GM18868 (cell line): Measurements from ENCODE around the gene MAOB.
"Not testable (repeated sequence)": the region's sequence is repeated elsewhere in the genome, so short reads cannot be mapped to it uniquely, and the experiment has no call there.

Experiments used
- ATAC-seq: cut with Tn5 transposase; IDR thresholded peaks from one replicate; pipeline ENCODE4 v1.9.1; 2021; ENCODE audit warnings: mild to moderate bottlenecking, moderate library complexity; ENCODE audit not compliant: unreplicated experiment

MAOB gene

DNA sequence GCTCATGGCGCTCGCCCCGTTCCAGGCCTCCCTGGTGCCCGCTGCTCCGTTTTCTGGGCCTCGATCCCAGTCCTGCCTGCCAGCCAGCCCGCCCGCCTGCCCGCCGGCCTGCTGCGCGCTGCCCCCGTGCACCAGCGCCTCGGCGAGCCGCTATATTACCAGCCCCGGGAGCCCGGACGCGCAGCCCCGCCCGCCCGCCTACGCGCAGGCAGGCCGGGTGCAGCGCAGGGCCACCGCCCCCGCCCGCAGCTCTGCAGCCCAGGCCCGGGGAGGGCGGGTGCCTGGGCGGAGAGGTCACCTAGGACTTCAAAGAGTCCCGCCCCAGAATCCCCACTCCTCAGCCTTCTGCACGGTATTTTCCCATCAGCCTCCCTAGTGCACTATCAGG lies at the start of gene MAOB:
Gene MAOB (minus strand): TSS at position 157 of the 388 bp plus-strand sequence. CDS start 151 bp downstream, at position 6.
- no peak for ATAC-seq

DNA sequence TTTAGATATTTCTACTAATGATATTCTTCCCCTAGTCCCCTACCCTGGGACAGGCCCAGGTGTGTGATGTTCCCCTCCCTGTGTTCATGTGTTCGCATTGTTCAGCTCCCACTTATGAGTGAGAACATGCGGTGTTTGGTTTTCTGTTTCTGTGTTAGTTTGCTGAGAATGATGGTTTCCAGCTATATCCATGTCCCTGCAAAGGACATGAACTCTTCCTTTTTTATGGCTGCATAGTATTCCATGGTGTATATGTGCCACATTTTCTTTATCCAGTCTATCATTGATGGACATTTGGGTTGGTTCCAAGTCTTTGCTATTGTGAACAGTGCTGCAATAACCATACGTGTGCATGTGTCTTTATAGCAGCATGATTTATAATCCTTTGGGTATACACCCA lies 39.8 kb upstream of the MAOB start:
- ATAC-seq, result not testable (repeated sequence)

DNA sequence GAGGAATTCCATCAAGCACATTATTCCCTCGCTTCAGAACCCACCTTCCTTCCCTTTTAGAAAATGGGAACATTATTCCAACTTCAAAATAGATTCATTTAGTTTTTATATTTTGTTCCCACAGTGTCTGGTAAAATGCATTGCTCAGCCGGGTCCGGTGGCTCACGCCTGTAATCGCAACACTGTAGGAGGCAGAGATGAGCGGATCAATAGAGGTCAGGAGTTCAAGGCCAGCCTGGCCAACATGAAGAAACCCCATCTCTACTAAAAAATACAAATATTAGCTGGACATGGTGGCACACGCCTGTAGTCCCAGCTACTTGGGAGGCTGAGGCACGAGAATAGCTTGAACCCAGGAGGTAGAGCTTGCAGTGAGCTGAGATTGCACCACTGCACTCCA lies 28.5 kb upstream of the MAOB start:
- ATAC-seq, result not testable (repeated sequence)

DNA sequence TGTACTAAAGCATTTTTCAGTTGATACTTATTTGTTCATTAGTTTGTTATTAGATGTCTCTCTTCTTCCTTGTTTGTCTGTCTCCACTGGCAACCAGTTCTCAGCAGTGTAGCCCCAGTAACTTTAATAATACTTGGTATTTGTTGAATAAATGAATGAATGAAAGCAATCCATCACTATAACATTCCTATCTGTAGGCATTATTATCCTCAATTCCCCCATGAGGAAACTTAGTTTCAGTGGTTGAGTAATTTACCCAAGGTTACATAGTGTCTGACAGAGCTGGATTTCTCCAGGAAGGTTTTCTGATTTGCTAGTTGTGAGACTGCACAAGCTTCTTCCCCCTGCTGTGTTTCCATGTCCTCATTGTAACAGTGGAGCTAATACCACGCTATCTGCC lies 27.8 kb upstream of the MAOB start:
- ATAC-seq, result no peak

DNA sequence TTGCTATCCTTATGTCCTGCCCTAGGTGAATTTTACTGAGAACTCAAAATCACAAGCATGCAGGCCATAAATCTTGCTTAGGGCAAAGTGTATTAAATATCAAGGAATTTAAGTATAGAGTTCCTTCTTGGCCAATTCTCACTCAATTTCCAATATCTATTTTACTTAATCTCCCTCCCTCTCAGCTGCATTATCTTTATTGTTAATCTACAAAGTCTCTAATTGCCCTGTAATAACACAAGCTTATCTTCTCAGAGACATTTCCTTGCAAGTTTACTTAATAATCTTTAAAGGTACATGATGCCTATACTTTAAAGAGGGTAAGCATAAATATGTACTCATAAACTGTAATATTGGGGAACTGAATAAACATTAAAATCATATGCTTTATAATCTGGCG lies 26.9 kb upstream of the MAOB start:
- ATAC-seq, result no peak

DNA sequence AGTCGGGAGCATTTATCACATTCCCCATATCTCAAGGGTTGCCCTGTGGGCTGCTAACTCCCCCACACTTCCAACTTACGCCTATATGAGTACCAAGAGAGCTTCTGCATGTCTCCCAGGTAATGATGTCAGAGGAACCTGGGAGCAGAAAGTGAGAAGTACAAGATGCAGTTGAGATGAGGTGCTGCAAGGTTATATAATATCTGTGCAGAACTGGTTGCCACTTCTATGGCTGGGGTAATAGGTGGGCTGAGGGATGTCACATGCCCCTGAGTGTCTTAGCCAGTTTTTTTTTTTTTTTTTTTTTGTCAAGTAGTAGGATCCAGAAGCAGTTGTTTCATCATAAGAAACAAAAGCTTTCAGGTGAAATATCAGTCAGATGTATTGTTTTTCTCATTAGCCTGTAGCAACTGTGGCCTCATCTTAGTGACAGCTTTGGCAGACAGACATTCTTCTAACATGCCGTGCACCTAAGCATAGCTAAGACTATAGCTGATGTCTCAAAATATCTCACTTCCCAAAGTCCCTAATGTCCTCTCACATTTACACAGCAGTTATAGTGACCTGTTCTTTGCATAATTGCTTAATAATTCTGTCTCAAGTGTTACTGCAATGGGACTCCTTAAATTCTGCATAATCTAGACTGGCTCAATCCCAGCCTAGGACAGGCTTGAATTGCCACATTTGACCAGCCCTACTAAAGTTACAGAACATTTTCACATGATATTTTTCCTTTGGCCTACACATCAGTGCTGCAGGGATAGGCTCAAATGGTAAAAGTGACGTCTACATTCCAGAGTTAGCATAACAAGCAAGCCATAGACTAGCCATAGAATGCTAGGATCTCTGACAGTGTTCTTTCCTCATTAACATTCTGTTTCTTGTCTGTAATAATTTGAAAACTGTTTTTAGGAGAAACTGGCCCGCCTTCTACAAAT lies 17.9 kb upstream of the MAOB start:
- ATAC-seq, result no peak

DNA sequence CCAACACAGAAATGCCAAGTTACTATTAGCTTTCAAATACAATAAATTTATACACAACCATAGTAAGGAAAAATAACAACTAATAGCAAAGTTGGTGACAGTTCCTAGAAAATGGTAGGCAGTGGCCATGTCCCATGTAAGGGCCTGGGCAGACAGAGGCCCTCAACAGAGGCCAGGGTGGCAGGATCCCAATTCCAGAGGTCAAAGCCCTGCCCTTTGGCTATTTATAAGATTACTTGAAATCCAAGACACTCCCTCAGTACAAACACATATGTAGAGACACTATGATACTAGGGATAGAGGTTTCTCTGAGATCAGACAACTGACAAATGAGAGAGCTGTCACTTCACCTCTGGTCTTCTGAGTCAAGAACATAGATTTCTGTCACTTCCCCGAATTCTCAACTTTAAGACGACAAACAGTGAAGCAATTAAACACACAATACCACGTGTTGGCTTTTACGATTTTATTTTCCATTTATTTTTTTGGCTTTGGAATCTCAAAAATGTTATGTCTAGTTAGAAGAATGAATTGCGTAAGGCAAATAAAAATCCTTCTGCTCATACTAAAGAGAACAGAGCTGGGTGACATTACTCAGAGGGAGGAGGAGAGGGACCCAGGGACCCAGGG lies 16.3 kb upstream of the MAOB start:
- ATAC-seq, result no peak

DNA sequence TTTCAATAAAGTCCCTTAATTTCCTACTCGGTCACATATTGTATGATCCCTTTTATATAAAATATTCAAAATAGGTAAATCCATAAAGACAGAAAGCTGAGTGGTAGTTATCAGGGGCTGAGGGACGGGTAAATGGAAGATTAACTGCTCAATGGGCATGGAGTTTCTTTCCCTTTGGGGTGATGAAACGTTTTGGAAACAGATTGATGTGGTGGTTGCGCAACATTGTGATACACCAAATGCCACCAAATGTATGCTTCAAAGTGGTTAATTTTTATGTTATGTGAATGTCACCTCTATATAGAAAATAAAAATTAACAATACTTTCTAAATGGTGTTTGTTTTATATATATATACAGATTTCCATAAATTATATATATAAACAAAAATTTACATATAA lies 15.0 kb upstream of the MAOB start:
- ATAC-seq, result no peak

DNA sequence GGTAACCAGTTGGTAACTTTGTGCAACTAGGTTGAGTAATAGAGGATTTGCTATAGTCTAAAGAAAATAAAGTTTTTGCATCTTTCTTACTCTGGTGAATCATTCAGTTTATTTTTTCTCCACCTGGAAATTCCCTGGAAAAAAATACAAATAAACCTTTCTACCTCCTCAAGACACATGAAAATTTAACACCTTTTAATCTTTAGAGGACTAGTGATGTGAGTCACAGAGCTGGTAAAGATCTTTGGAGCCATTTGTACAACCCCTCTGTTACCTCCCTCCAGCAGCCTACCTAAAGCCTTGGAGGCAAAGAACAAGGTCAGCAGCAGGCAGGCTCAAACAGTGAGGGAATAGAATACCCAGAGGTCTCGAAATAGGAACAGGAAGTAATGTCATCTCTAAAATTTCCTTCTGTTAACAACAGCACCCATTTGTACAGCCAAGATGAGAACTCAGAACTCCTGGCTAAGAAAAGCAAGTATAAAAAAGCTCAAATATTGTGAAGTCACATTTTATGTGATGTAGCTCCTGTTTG lies 10.2 kb upstream of the MAOB start:
- ATAC-seq, result no peak

DNA sequence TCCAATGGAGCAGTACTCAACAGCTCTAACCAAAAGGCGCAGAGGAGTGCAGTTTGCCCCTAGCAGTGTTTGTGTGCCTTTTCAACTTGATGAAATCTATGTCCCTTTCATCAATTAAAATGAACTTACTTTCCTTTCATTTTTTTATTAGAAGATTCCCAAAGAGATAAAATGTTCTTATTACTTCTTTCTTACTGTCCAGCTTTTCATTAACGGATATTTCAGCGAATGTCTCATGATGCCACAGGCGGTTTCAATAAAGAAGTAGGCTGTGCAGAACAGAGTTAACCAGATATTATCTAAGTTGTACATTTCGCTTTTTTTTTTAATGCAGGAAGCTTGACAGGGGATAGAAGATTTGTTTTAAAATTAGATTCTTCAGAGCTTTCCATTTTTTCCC lies 3.4 kb upstream of the MAOB start:
- ATAC-seq, result no peak

DNA sequence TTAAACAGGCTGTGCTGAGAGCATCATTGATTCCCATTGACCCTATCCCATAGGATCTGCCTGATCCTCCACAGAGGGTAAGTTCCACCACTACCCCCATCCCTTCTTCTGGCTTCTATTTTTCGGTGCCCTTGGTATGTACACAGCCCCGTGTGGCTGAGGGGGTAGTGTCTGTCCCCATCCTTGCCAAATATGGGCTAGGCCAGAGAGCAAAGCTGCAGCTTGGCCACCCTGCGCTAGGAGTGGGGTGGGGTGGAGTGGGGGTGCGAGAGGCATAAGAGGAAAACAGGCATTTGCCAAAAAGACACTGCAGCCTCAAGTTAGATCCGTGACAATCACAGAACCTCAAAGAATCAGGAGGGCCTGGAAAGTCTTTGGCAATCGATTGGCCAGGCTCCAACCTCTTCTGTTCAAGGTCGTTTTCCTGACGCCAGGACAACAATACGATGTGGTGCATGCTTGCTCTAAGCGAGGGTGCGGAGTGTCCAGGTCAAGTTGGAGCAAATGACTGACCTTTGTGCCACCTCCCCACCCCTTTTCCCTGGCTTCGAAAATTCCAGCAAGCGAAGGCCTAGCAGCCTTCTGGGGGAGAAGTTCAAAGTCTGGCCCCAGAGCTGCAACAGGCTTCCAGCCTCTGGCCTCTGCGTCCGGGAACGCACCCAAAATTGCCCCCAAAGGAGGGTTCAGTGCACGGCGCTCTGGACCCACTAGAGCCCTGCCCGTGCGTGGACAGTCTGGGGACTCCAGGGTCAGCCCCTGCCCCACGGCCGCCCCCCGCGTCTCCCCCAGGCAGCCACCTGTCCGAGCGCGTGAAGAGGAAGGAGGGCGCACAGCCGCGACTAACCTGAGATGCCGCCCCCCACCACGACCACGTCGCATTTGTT lies 598 bp downstream of the MAOB start:
- ATAC-seq, result no peak

DNA sequence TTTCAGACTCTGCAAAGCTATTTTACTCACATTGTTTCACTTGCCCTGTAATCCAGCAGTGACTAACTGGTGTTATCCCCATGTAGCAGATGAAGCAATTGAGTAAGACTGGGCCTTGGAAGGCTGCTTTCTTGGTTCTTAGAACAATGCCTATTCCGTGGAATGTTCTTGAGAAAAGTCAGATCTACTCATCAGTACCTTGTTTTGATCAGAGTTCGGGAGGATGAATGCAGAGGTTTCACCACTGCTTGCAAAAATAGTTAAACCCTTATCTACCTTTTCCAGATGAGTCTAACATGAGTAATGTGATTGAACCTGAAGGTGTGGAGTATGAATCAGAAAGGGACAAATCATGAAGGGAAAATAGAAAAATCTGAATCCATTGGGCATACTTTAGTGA lies 1.8 kb downstream of the MAOB start:
- ATAC-seq, result no peak

DNA sequence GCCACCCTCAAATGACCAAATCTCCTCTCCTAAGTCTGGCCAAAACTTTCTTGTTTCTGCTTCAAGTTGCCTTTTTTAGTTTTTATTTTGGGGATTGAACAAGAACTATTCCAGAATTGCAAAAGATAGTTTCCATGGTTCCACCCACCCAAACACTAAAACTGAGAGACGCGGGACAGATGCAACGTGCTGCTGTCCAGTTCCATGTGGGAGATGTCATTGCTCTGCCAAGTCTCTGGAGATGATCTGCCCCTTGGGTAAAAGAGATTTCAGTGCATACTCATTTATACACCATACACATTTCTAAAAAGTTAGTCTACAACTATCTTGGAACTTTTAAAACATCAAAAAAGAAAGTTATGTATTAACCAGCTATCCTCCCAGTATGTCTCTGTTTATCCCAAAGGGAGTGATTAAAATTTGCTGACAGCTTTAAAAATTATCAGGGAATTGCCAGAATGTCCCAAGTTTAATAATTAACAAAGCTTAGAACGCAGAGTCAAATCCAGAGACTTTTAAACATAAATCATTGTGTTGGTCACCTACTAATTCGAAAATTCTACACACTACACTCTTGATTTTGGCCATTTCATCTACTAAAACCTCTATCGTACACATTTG lies 3.2 kb downstream of the MAOB start:
- no peak for ATAC-seq

DNA sequence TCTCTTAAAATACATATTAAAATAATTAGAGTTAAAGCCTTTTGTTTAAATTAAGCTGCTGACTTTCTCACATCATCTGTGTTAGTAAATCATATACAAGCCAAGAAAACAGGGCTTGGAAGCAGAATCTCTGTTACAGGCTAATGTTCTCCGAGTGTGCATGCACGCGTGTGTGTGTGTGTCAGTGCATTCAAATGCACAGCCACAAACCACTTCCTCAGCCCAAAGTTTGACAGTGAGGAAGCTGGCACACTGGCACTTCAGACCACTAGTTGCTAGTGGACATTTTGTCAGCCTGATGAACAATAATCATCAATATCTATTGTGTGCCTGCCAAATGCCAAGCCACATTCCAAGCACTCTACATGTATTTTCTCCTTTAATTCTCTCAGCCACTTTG lies 5.6 kb downstream of the MAOB start:
- ATAC-seq, result no peak

DNA sequence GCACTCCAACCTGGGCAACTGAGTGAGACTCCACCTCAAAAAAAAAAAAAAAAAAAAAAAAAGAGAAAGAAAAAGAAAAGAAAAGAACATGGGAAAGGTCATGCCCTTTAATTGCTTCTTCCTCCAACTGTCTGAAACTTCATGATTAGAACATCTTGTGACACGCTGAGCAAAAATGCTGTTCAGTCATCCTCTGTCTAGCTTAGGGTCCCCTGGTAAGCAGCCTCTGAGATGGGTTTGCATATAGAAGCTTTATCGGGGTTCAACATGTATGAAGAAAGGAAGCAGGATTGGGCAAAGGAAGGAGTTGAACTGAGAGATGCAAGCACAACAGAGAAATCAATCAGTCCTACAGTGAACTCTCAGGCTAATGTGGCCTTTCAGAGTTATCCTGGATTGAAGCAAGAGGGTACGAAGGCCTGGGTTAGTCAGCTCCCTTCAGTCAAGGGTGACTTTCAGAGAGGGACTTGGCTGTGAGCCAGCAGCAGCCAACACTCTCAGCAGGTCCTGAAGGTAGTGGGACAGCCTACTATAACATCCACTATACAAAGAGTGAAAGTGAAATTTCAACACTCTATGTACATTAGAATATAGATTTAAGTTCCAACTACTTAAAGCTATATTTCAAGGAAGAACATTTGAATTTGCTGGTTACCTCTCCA lies 11.4 kb downstream of the MAOB start:
- no peak for ATAC-seq

DNA sequence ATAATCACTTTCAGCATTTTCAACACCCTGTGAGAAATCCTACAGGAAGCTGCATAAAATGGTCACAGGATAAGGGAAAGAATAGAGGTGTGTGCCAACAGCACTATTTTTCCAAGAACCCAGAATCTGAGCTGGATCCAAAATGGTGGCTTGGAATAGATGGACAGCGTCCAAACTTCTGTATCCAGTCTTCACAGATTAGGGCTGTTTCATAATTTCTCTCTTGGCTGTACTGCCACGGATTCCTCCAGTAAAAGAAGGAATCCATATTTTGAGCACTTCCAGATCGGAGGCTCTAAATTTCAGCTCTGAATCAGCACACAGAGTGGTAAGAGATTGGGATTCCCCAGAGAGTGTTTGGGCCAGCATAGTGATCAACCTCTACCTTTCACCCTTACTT lies 12.2 kb downstream of the MAOB start:
- ATAC-seq, result no peak

DNA sequence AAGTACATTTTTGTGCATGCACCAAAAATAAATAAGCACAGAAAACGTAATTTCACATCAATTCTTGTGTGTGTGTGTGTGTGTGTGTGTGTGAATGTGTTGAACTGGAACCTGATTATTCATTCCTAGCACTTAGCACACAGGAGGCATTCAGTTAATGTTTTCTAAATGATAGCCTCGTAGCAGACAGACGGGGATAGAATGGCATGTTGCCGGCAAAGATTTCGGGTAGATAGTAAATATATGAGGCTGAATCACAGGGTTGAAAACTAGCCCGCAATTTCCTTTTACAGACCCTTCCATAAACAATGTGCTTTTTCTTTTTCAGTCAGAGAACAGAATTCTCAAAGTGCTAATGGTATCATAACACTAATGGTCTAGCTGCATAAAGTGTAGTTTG lies 13.5 kb downstream of the MAOB start:
- no peak for ATAC-seq

DNA sequence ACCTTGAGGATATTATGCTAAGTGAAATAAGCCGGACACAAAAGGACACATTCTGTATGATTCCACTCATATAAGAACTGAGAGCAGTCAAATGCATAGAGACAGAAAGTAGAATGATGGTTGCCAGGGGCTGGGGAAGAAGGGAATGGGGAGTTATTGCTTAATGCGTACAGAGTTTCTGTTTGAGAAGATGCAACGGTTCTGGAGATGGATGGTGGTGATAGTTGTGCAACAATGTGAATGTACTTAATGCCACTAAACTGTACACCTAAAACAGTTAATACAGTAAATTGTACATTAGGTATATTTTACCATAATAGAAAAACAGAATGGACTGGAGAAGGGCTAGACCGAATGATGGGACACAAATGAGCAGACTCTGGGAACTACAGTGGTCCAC lies 15.8 kb downstream of the MAOB start:
- ATAC-seq, result no peak

DNA sequence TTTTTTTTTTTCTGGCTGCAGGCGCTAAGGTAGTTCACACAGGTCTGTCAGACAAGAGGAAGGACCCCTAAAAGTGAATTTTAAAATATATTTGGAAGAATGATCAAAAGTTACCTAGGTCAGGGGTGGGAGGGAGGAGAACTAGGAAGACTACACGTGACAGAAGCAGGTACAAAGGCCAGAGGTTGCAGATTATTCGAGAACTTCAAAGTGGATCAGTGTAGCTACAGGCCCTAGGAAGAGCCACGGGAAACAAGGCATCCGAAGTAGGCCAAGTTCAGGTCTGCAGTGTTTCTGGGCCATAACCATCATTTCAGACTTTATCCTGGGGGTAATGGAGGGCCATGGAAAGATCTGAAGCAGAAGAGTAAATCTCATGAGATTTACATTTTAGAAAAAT lies 16.5 kb downstream of the MAOB start:
- no peak for ATAC-seq

DNA sequence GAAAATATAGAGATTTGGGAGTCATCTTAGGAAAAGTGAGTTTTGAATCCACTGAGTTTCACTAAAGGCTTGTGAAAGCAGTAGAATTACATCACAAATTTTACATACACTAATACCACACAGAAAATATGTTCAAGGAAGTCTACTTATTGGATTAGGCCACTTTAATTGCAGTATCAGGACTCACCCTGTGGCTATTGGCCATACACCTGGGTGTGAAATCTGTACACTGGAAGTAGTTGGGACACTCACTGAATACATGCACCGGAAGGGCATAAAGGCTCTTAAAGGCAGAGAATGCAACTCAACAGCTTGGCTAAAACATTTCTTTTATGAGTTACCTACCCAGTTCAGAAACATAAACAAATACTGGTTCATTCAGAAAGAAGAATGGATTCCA lies 19.8 kb downstream of the MAOB start:
- ATAC-seq, result no peak
